Renal cortex interstitium (tissue), 3 donors: ENCODE measurements around the gene PDGFA. TPM values are rescaled to one million over a fixed set of nuclear protein-coding genes. Genes with fewer than 3 reads are reported as not detected.

Experiments used
- polyA plus RNA-seq, 3 donors: library from polyadenylated mRNA; unstranded; fragments of 120-200 nt; gene quantifications; one replicate each; pipeline ENCODE4 v1.2.1, GENCODE V29; 2013; ENCODE audit not compliant: insufficient read length in 3 of 3

The PDGFA gene
- polyA plus RNA-seq, 3 donors, result 42.8 to 49.1 (median 45.0) TPM

Other genes starting within 250 kb of the PDGFA start
- under 1 TPM in 1 of 3 donors, not detected in 2; 0.23 TPM for gene FOXL3, start 229.7 kb downstream of the PDGFA start, polyA plus RNA-seq
- gene DNAAF5, start 206.9 kb upstream of the PDGFA start, polyA plus RNA-seq, result 10 to 100 TPM; 33.1 to 40.4 (median 37.0) TPM
- 10 to 100 TPM; 31.7 to 43.1 (median 41.8) TPM for gene PRKAR1B, start 207.4 kb upstream of the PDGFA start, polyA plus RNA-seq